Measurements from ENCODE around the gene VWA8.

DNA sequence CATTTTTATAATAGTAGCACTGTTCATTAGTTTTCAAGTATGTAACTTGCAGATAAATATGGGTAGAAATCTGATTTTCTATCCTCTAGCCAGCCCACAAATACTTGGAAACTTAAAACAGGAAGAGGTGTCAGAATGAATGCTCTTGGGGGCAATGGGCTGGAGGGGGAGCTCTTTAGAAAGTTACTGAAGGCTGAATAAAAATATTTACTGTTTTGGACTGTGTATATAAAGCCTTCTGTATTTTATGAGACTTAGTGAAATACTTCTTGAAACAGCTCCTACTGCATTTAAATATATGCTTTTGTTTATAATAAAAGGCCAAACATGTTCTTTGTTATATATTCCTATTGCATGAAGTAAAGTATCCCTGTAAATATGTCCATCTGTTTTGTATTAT is 364.7 kb downstream of the VWA8 start:
- TF ChIP-seq POLR2A (IDR thresholded peaks at IDR 0.05; ENCODE audit: control extremely low read depth in 1 of 2, low read depth in 2 of 2, low read length in 2 of 2) (no peak), YY1 (IDR thresholded peaks at IDR 0.05; ENCODE audit: low read depth, low read length) (no peak), EP300 (IDR thresholded peaks at IDR 0.05; ENCODE audit: borderline replicate concordance in 1 of 2, low read depth in 2 of 2, low read length in 2 of 2) (no peak), EGR1 (IDR thresholded peaks at IDR 0.05; ENCODE audit: borderline replicate concordance, low read depth, low read length) (no peak)
